OCI-LY3 (cell line): ENCODE results near the gene ITGA3.

Experiments used
- EZH2phosphoT487 ChIP-seq: fragments of 200-600 bp; shearing (Covaris generic); IDR thresholded peaks from 2 replicates; pipeline ENCODE4 v1.6.1; 2018; ENCODE audit warnings: antibody characterized with exemption, mixed run types, low read depth
- TF ChIP-seq, protein P1 (sequence below): fragments of 200-600, 300-600 bp; sonication (generic); IDR thresholded peaks from 2 replicates; pipeline ENCODE4 v1.5.1; 2014; ENCODE audit warnings: antibody characterized with exemption, low read length, low read depth

DNA sequence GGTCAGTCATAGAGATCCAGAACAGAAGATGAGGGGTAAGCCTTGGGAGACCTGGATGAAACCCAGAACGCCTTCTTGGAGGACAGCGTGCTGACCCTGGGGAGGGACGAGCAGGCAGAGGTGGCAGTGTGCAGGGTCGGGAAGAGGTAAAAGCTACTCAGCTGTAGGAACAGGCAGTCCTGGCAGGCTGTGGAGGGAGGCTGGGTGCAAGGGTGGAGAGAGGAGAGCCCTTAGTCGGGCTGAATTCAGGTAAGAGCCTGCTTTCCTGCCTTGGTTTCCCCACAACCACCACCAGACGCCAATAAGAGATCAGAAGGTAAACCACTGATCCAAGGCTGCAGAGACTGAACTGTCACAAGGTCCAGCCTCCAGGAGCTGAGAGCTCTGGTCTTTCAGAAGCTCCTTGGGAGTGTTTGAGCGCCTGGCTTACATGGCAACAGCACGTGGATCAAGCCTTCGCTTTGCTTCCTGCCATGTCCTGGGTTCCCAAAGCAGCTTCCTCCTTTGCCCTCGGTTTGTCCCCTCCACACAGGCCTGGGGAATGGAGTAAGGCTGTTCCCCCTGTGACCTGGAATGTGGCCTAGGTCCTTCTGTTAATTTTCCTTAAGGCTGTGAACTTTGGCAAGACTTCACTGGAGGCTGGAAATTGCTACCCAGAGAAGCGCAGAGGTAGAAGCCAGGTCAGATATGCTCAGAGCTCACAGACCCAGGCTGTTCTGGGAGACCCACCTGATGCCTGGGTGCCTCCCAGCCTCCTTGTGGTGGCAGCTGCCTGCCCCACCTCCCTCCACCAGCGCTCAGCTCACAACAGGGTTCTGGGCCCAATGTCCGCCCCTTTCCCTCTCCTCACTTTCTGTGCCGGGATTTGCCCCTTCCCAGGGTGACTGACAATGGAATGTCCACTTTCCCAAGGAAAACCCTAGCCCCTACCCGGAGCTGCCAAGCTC lies 35.3 kb downstream of the ITGA3 start:
- TF ChIP-seq, protein P1, sequence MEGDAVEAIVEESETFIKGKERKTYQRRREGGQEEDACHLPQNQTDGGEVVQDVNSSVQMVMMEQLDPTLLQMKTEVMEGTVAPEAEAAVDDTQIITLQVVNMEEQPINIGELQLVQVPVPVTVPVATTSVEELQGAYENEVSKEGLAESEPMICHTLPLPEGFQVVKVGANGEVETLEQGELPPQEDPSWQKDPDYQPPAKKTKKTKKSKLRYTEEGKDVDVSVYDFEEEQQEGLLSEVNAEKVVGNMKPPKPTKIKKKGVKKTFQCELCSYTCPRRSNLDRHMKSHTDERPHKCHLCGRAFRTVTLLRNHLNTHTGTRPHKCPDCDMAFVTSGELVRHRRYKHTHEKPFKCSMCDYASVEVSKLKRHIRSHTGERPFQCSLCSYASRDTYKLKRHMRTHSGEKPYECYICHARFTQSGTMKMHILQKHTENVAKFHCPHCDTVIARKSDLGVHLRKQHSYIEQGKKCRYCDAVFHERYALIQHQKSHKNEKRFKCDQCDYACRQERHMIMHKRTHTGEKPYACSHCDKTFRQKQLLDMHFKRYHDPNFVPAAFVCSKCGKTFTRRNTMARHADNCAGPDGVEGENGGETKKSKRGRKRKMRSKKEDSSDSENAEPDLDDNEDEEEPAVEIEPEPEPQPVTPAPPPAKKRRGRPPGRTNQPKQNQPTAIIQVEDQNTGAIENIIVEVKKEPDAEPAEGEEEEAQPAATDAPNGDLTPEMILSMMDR, result no peak
- no peak for TF ChIP-seq EZH2phosphoT487
